K562 (cell line): ENCODE data around the gene PRKAG2. TPM values are rescaled to one million over a fixed set of nuclear protein-coding genes. Genes with fewer than 3 reads are reported as not detected.

Source experiments
- ATAC-seq: fragments of 200-7000 bp; cut with Tn5 transposase; 3 replicates; pipeline ENCODE4 v1.9.1; 2020; ENCODE audit warnings: moderate library complexity
- BruUV-seq: library from RNA; stranded (reverse); fragments of 400-500 nt; replicated peaks from 2 replicates; lab custom pipeline; 2021; lab: Mats Ljungman, UMichigan
- CTCF ChIA-PET: fragments of 300-600 bp; formaldehyde crosslinking; extraction: SDS; loops from one replicate; lab custom pipeline; 2021; ENCODE audit warnings: low intra/inter-chr PET ratio; lab: Yijun Ruan, JAX
- POLR2A ChIA-PET: fragments of 300-600, 350-650 bp; sonication (Branson Sonifier 250); formaldehyde crosslinking; extraction: SDS; loops from one replicate; lab custom pipeline; 2021; ENCODE audit warnings: antibody characterized with exemption, inconsistent platforms; lab: Yijun Ruan, JAX
- DNase-seq, 4 experiments: peaks; one replicate each; pipeline versions ENCODE4 v3.0.0 to v3.0.0-alpha.2; 2011 to 2018; ENCODE audit warnings: low spot score in 3 of 4, mixed read lengths in 3 of 4; ENCODE audit errors: extremely low read depth in 1 of 4
- FAIRE-seq: peaks from 2 replicates; lab custom pipeline; 2011; peaks lifted over from hg19 to GRCh38; lab: Jason Lieb, UNC
- H2AFZ ChIP-seq: 2 replicates; pipeline ENCODE4 v1.6.0; 2011; ENCODE audit warnings: low read depth, low read length, control low read depth, inconsistent platforms
- H3K27ac ChIP-seq: fragments of 200-600 bp; 3 replicates; pipeline ENCODE4 v1.8.0; 2011; ENCODE audit warnings: low read depth, mild to moderate bottlenecking, control low read depth, inconsistent platforms, low read length, moderate library complexity, mixed read lengths; ENCODE audit errors: extremely low read depth
- H3K27me3 ChIP-seq, 2 experiments: fragments of 300-600 bp in 1 of 2; 2 replicates in 1 of 2; 3 replicates in 1 of 2; pipeline versions ENCODE4 v1.6.0 to v1.8.0; 2011; ENCODE audit warnings: inconsistent platforms in 2 of 2, low read length in 2 of 2, mild to moderate bottlenecking in 1 of 2, mixed read lengths in 1 of 2, moderate library complexity in 1 of 2; ENCODE audit not compliant: control insufficient read depth in 2 of 2, insufficient read depth in 2 of 2
- H3K36me3 ChIP-seq: fragments of 300-600 bp; 3 replicates; pipeline ENCODE4 v1.8.0; 2011; ENCODE audit warnings: mild to moderate bottlenecking, low read length, inconsistent platforms; ENCODE audit not compliant: control insufficient read depth, insufficient read depth
- H3K4me1 ChIP-seq, 2 experiments: fragments of 200-600 bp in 1 of 2; replicated peaks in 1 of 2; 2 replicates in 1 of 2; 3 replicates in 1 of 2; pipeline versions ENCODE4 v1.5.1 to v1.8.0; 2011; ENCODE audit warnings: inconsistent platforms in 2 of 2, low read length in 2 of 2, mild to moderate bottlenecking in 1 of 2, mixed read lengths in 1 of 2, moderate library complexity in 1 of 2; ENCODE audit not compliant: control insufficient read depth in 2 of 2, insufficient read depth in 2 of 2
- H3K4me2 ChIP-seq: 2 replicates; pipeline ENCODE4 v1.6.1; 2011; ENCODE audit warnings: low read length, control low read depth, inconsistent platforms, mixed read lengths; ENCODE audit not compliant: insufficient read depth
- H3K4me3 ChIP-seq: fragments of 200-600 bp; sonication (generic), shearing (Covaris generic); 2 replicates; pipeline ENCODE4 v1.5.1; 2016; ENCODE audit warnings: control low read depth, inconsistent platforms
- H3K79me2 ChIP-seq: fragments of 200-600 bp; 3 replicates; pipeline ENCODE4 v1.8.0; 2011; ENCODE audit warnings: low read length, inconsistent platforms; ENCODE audit not compliant: control insufficient read depth, insufficient read depth
- H3K9ac ChIP-seq, 2 experiments: 2 replicates each; pipeline versions ENCODE4 v1.6.0 to v1.6.1; 2011; ENCODE audit warnings: low read depth in 2 of 2, low read length in 2 of 2, control low read depth in 1 of 2, inconsistent platforms in 1 of 2, mild to moderate bottlenecking in 1 of 2, mixed read lengths in 1 of 2; ENCODE audit not compliant: insufficient read depth in 1 of 2
- H3K9me1 ChIP-seq: one replicate; pipeline ENCODE4 v1.6.0; 2011; ENCODE audit warnings: inconsistent platforms, mild to moderate bottlenecking, low read length, moderate library complexity; ENCODE audit not compliant: control insufficient read depth, insufficient read depth
- H3K9me3 ChIP-seq: replicated peaks from 2 replicates; pipeline ENCODE4 v1.5.1; 2011; ENCODE audit warnings: low read depth, low read length, inconsistent platforms; ENCODE audit not compliant: control insufficient read depth, insufficient read depth
- H4K20me1 ChIP-seq: replicated peaks from 2 replicates; pipeline ENCODE4 v1.6.1; 2011; ENCODE audit warnings: low read length, inconsistent platforms, mixed read lengths; ENCODE audit not compliant: control insufficient read depth, insufficient read depth
- CBFA2T3 ChIP-seq: fragments of 450-650 bp; IDR thresholded peaks from 2 replicates; pipeline ENCODE4 v1.6.1; 2017
- CC2D1A ChIP-seq: fragments of 450-650 bp; IDR thresholded peaks from 2 replicates; pipeline ENCODE4 v1.6.1; 2017; ENCODE audit warnings: mild to moderate bottlenecking
- CHCHD3 ChIP-seq: fragments of 250-450 bp; sonication (Bioruptor Pico); IDR thresholded peaks from 2 replicates; pipeline ENCODE4 v2.1.2; 2022; ENCODE audit warnings: mild to moderate bottlenecking
- CREB3L1 ChIP-seq: fragments of 450-650 bp; IDR thresholded peaks from 2 replicates; pipeline ENCODE4 v1.6.1; 2014; ENCODE audit warnings: low read depth, mild to moderate bottlenecking, moderate library complexity, borderline replicate concordance
- CREB5 ChIP-seq: fragments of 250-450 bp; sonication (Bioruptor Pico); IDR thresholded peaks from 2 replicates; pipeline ENCODE4 v1.5.0; 2020; ENCODE audit warnings: mild to moderate bottlenecking
- KLF13 ChIP-seq: fragments of 450-650 bp; IDR thresholded peaks from 2 replicates; pipeline ENCODE4 v1.6.1; 2016; ENCODE audit warnings: missing genetic modification characterization, low read depth, mild to moderate bottlenecking, missing compliant biosample characterization, moderate library complexity, borderline replicate concordance
- LCOR ChIP-seq: sonication (generic); formaldehyde crosslinking; IDR thresholded peaks from 2 replicates; pipeline ENCODE4 v1.8.0; 2022; ENCODE audit warnings: mild to moderate bottlenecking, missing genetic modification reagents
- PRMT5 ChIP-seq: sonication (generic); formaldehyde crosslinking; IDR thresholded peaks from 2 replicates; pipeline ENCODE4 v1.5.0; 2020; ENCODE audit warnings: missing genetic modification reagents
- SMARCA5 ChIP-seq: fragments of 450-650 bp; IDR thresholded peaks from 2 replicates; pipeline ENCODE4 v1.6.1; 2016
- ZFP91 ChIP-seq: sonication (generic); formaldehyde crosslinking; IDR thresholded peaks from 2 replicates; pipeline ENCODE4 v1.8.0; 2022; ENCODE audit warnings: mild to moderate bottlenecking, missing genetic modification reagents
- ZNF143 ChIP-seq: sonication (generic); formaldehyde crosslinking; IDR thresholded peaks from 2 replicates; pipeline ENCODE4 v1.9.0; 2022; ENCODE audit warnings: mild to moderate bottlenecking, missing genetic modification reagents
- WGBS: fragments of 100-300 bp; shearing (Covaris generic); methylation state at CpG from one replicate; pipeline ENCODE4 v1.1.6; 2016; ENCODE audit warnings: low coverage, mixed read lengths; ENCODE audit not compliant: insufficient coverage; ENCODE audit errors: missing lambda C conversion rate; 5-methylcytosine and 5-hydroxymethylcytosine counted together
- in situ Hi-C: fragments of 300-500 bp; cut with MboI; formaldehyde crosslinking; loops from 4 replicates; pipeline ENCODE4 v1.15.0; 2018; ENCODE audit warnings: inconsistent platforms, mixed read lengths
- intact Hi-C: fragments of 100-400 bp; cut with micrococcal nuclease; formaldehyde crosslinking; loops from 2 replicates; pipeline ENCODE4 v1.14.2; 2022
- polyA plus RNA-seq, 8 experiments: library from polyadenylated mRNA; depleted of rRNA in 4 of 8; stranded (reverse) in 5 of 8; unstranded in 3 of 8; fragments of >200 nt; fragmentation: Nextera tagmentation in 2 of 8; fragmentation: Illumina TruSeq in 1 of 8; extraction: Ambion mirVana in 2 of 8; extraction: Trizol in 1 of 8; gene quantifications; 2 replicates each; pipeline versions ENCODE4 v1.2.1 to v1.2.3, GENCODE V29; 2011 to 2014; ENCODE audit warnings: inconsistent platforms in 1 of 8, missing spikeins in 1 of 8
- total RNA-seq, 7 experiments: library from RNA; depleted of rRNA in 6 of 7; stranded (reverse); fragments of >200 nt in 6 of 7; fragmentation: Illumina TruSeq in 2 of 7; extraction: Trizol in 2 of 7; gene quantifications; 2 replicates each; pipeline versions ENCODE4 v1.2.1 to v1.2.3, GENCODE V29; 2011 to 2021; ENCODE audit warnings: low replicate concordance in 1 of 7

Gene PRKAG2
- total and polyA plus RNA-seq, 9 of the 15 experiments (the other 6 are each of a cell fraction or from before 2014, with no cell fraction given): 0.99 to 5.6 (median 3.3) TPM

- Histone ChIP-seq H3K9me3 (no peaks in the 10 kb centered on the region), H3K4me1 (no peaks in the 10 kb centered on the region), H3K9ac (no peak overlapping the region), H3K36me3 (no peaks in the 10 kb centered on the region), H3K9me1 (no peaks in the 10 kb centered on the region), H3K27me3 (peaks cover 44 to 75% of the 10 kb centered on the region in 2 experiments), H3K4me3 (no peak overlapping the region), H3K79me2 (no peaks in the 10 kb centered on the region), H4K20me1 (no peaks in the 10 kb centered on the region), H3K27ac (no peak overlapping the region), H3K4me2 (no peak overlapping the region), H2AFZ (no peak overlapping the region)
- TF ChIP-seq SMARCA5: no peak
- TF ChIP-seq CREB3L1: no peak
- TF ChIP-seq CREB5 (CRISPR knock-in tag): no peak
- no peak for TF ChIP-seq ZNF143 (CRISPR knock-in tag)
- no peak for TF ChIP-seq CC2D1A
- no peak for TF ChIP-seq CBFA2T3
- no peak for TF ChIP-seq PRMT5
- TF ChIP-seq CHCHD3 (CRISPR knock-in tag): no peak
- no peak for TF ChIP-seq LCOR
- TF ChIP-seq ZFP91 (CRISPR knock-in tag): no peak
- no peak for TF ChIP-seq KLF13 (tag)
- FAIRE-seq: no peak
- intact Hi-C loops: no loop called here
- ChIA-PET POLR2A (interaction anchor here (1.6 kb wide), 1 partner anchor 12 kb away, joined by 4 read pairs; no protein-coding TSS in a partner anchor), CTCF (no interaction called here)
- no peak for ATAC-seq
- in situ Hi-C loops: no loop called here
- WGBS: under 1% methylated on average over 5 of the region's 5 CpGs
- no peak for DNase-seq
- no TSS peak for BruUV-seq
Observed at GRCh38 chr7:151652111-151652510, 224.8 kb downstream of the PRKAG2 start.
